Mesendoderm (in vitro differentiated cells): ENCODE data around the gene AGA.

ENCODE experiments used
- DNase-seq: peaks from one replicate; pipeline ENCODE4 v3.0.0; 2013
- H2AK5ac ChIP-seq: 2 replicates; pipeline ENCODE4 v1.6.1; 2013; ENCODE audit warnings: low read length, inconsistent platforms
- H2BK120ac ChIP-seq: 2 replicates; pipeline ENCODE4 v1.6.1; 2013; ENCODE audit warnings: low read depth, mild to moderate bottlenecking, low read length, moderate library complexity, mixed read lengths
- H2BK15ac ChIP-seq: replicated peaks from 2 replicates; pipeline ENCODE4 v1.6.1; 2013; ENCODE audit warnings: low read depth, mild to moderate bottlenecking, moderate library complexity
- H2BK5ac ChIP-seq: 2 replicates; pipeline ENCODE4 v1.6.1; 2013; ENCODE audit warnings: low read length, inconsistent platforms
- H3K18ac ChIP-seq: 2 replicates; pipeline ENCODE4 v1.6.1; 2013; ENCODE audit warnings: mild to moderate bottlenecking, low read length, mixed read lengths
- H3K23ac ChIP-seq: one replicate; pipeline ENCODE4 v1.6.1; 2013; ENCODE audit warnings: low read length
- H3K27ac ChIP-seq: 2 replicates; pipeline ENCODE4 v1.5.1; 2013; ENCODE audit warnings: low read depth, mild to moderate bottlenecking, inconsistent platforms, low read length, moderate library complexity
- H3K27me3 ChIP-seq: 2 replicates; pipeline ENCODE4 v1.6.1; 2013; ENCODE audit warnings: low read length, control low read depth, mild to moderate bottlenecking, inconsistent platforms; ENCODE audit not compliant: insufficient read depth, poor library complexity
- H3K36me3 ChIP-seq: 2 replicates; pipeline ENCODE4 v1.6.1; 2013; ENCODE audit warnings: low read length, inconsistent platforms; ENCODE audit not compliant: control insufficient read depth, insufficient read depth
- H3K4ac ChIP-seq: one replicate; pipeline ENCODE4 v1.6.1; 2013; ENCODE audit warnings: low read depth, mild to moderate bottlenecking, low read length, moderate library complexity
- H3K4me1 ChIP-seq: 2 replicates; pipeline ENCODE4 v1.6.1; 2013; ENCODE audit warnings: low read depth, low read length, inconsistent platforms; ENCODE audit not compliant: control insufficient read depth
- H3K4me2 ChIP-seq: 2 replicates; pipeline ENCODE4 v1.6.1; 2013; ENCODE audit warnings: low read length
- H3K4me3 ChIP-seq: 2 replicates; pipeline ENCODE4 v1.5.1; 2013; ENCODE audit warnings: mild to moderate bottlenecking, low read length
- H3K56ac ChIP-seq: one replicate; pipeline ENCODE4 v1.6.1; 2013; ENCODE audit warnings: low read length
- H3K79me1 ChIP-seq: 2 replicates; pipeline ENCODE4 v1.6.1; 2013; ENCODE audit warnings: low read length, inconsistent platforms
- H3K79me2 ChIP-seq: 2 replicates; pipeline ENCODE4 v1.6.1; 2013; ENCODE audit warnings: mild to moderate bottlenecking, low read length; ENCODE audit not compliant: control insufficient read depth, insufficient read depth
- H3K9ac ChIP-seq: 2 replicates; pipeline ENCODE4 v1.6.1; 2013; ENCODE audit warnings: low read length, inconsistent platforms
- H4K5ac ChIP-seq: one replicate; pipeline ENCODE4 v1.6.1; 2013; ENCODE audit warnings: low read length
- H4K8ac ChIP-seq: one replicate; pipeline ENCODE4 v1.6.1; 2013; ENCODE audit warnings: low read depth, mild to moderate bottlenecking, control low read depth, low read length, moderate library complexity
- WGBS: extraction: QIAGEN DNeasy Blood & Tissue Kit; methylation state at CpG from one replicate; pipeline ENCODE4 v1.1.7; 2013; ENCODE audit warnings: low lambda C conversion rate, missing lambda C conversion rate; ENCODE audit not compliant: insufficient coverage; ENCODE audit errors: extremely low coverage; 5-methylcytosine and 5-hydroxymethylcytosine counted together

The AGA gene

DNA sequence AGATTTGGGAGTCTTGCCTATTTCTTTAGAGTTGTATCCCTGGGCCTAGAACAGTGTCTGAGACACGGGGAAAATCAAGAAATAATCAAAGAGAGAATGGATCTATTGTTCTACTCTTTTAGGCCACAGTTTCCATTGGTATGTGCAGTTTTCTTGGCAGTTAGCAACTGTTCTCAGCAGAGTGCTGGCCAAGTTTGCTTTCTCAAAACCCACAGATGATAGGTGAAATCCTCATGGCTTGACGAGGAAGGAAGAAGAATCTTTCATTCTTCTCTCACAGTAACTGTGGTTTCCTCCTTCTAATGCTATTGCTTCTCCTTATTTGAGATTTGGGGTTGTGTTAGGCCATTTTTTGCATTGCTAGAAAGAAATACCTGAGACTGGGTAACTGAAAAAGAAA is 42.2 kb downstream of the AGA start:
- H3K79me2 ChIP-seq: no peaks in the 10 kb centered on the region
- H4K8ac ChIP-seq: no peak overlapping the region
- no peak overlapping the region for H3K23ac ChIP-seq
- no CpG with 5 or more reads among the region's 2 CpGs for WGBS
- no peaks in the 10 kb centered on the region for H3K79me1 ChIP-seq
- no peak overlapping the region for H2BK5ac ChIP-seq
- H3K4me3 ChIP-seq: no peak overlapping the region
- H3K4ac ChIP-seq: no peak overlapping the region
- H2AK5ac ChIP-seq: no peak overlapping the region
- H3K36me3 ChIP-seq: no peaks in the 10 kb centered on the region
- no peak overlapping the region for H3K27ac ChIP-seq
- no peaks in the 10 kb centered on the region for H3K27me3 ChIP-seq
- H3K9ac ChIP-seq: no peak overlapping the region
- no peak overlapping the region for H3K18ac ChIP-seq
- no peak overlapping the region for H3K4me2 ChIP-seq
- H3K4me1 ChIP-seq: no peaks in the 10 kb centered on the region
- no peak for DNase-seq
- no peak overlapping the region for H2BK120ac ChIP-seq
- H4K5ac ChIP-seq: no peak overlapping the region
- no peak overlapping the region for H3K56ac ChIP-seq
- no peak overlapping the region for H2BK15ac ChIP-seq

DNA sequence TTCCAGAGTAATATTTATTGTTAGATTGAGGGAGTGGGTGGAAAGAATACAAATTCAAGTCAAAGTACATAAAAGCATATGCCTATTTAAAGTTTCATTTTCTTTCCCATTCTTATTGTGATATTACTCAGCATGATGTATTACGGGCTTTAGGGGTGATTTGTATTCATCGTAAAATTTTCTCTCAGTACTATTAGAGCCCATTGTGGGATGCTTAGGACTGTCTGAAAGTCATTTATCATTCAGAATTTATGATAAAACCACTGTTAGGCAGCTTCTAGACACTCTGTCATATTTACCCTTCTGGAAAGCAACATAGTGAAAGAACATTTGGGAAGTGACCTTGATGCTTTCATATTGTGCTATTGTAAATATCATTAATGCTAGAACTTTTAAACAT is 45.9 kb downstream of the AGA start:
- Histone ChIP-seq H3K18ac (no peak overlapping the region), H3K79me1 (no peaks in the 10 kb centered on the region), H3K4me3 (no peak overlapping the region), H3K36me3 (no peaks in the 10 kb centered on the region), H3K4ac (no peak overlapping the region), H4K8ac (no peak overlapping the region), H3K4me2 (no peak overlapping the region), H2BK120ac (no peak overlapping the region), H4K5ac (no peak overlapping the region), H2BK5ac (no peak overlapping the region), H3K79me2 (no peaks in the 10 kb centered on the region), H3K27me3 (no peaks in the 10 kb centered on the region), H3K27ac (no peak overlapping the region), H3K56ac (no peak overlapping the region), H3K9ac (no peak overlapping the region), H3K4me1 (no peaks in the 10 kb centered on the region), H2AK5ac (no peak overlapping the region), H3K23ac (no peak overlapping the region), H2BK15ac (no peak overlapping the region)
- DNase-seq: no peak
- no CpG with 5 or more reads among the region's 2 CpGs for WGBS

DNA sequence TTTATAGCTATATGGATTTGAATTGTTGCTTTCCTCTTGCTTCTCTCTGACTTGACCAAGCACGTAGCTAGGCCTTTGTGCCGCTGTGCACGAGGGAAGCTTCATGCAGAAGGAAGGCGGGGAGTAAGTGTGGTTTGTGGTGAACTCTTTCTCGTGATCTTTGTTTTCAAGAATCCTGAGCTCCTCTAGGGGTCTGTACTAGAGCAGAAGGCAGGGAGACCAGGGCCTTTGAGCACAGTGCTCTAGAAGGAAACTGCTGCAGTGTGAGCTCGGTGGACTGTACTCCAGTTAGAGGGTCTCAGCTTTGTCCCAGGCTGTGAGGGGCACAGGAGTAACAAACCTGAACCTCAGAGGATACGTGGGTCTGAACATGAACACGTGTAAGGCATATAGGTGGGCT is 49.0 kb downstream of the AGA start:
- no CpG with 5 or more reads among the region's 8 CpGs for WGBS
- no peak overlapping the region for H2BK120ac ChIP-seq
- no peak overlapping the region for H3K4ac ChIP-seq
- no peak overlapping the region for H2AK5ac ChIP-seq
- no peaks in the 10 kb centered on the region for H3K36me3 ChIP-seq
- no peak overlapping the region for H3K56ac ChIP-seq
- no peaks in the 10 kb centered on the region for H3K79me1 ChIP-seq
- H3K23ac ChIP-seq: no peak overlapping the region
- H3K4me1 ChIP-seq: no peaks in the 10 kb centered on the region
- no peak overlapping the region for H3K4me2 ChIP-seq
- no peaks in the 10 kb centered on the region for H3K27me3 ChIP-seq
- no peak overlapping the region for H3K18ac ChIP-seq
- no peak overlapping the region for H3K4me3 ChIP-seq
- H4K5ac ChIP-seq: no peak overlapping the region
- DNase-seq: no peak
- H2BK5ac ChIP-seq: no peak overlapping the region
- no peak overlapping the region for H3K9ac ChIP-seq
- H2BK15ac ChIP-seq: no peak overlapping the region
- H3K79me2 ChIP-seq: no peaks in the 10 kb centered on the region
- no peak overlapping the region for H3K27ac ChIP-seq
- H4K8ac ChIP-seq: no peak overlapping the region

DNA sequence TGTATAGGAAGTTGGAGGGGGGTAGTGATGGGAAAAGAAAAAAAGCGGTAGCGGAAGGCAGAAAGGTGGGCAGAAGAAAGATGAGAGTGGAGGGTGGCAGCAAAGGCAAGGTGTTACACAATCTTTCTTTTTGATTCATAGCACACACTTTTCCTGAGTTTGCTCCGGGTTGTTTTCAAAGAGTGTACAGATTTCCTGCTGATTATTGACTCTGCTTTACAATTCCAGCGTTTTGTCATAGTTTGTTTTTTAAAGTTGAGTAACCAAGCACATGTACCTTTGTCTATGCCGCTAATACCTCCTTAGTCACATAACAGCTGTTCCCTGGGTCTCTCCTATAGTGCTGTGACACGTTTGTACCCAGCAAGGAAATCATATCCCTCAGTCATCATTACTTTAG is 50.3 kb downstream of the AGA start:
- Histone ChIP-seq H3K9ac (no peak overlapping the region), H3K27me3 (no peaks in the 10 kb centered on the region), H3K23ac (no peak overlapping the region), H4K8ac (no peak overlapping the region), H3K4ac (no peak overlapping the region), H2AK5ac (no peak overlapping the region), H3K4me1 (no peaks in the 10 kb centered on the region), H4K5ac (no peak overlapping the region), H3K27ac (no peak overlapping the region), H3K36me3 (no peaks in the 10 kb centered on the region), H3K56ac (no peak overlapping the region), H3K4me3 (no peak overlapping the region), H2BK120ac (no peak overlapping the region), H3K79me1 (no peaks in the 10 kb centered on the region), H3K4me2 (no peak overlapping the region), H2BK15ac (no peak overlapping the region), H3K79me2 (no peaks in the 10 kb centered on the region), H2BK5ac (no peak overlapping the region), H3K18ac (no peak overlapping the region)
- WGBS: no CpG with 5 or more reads among the region's 6 CpGs
- DNase-seq: no peak

DNA sequence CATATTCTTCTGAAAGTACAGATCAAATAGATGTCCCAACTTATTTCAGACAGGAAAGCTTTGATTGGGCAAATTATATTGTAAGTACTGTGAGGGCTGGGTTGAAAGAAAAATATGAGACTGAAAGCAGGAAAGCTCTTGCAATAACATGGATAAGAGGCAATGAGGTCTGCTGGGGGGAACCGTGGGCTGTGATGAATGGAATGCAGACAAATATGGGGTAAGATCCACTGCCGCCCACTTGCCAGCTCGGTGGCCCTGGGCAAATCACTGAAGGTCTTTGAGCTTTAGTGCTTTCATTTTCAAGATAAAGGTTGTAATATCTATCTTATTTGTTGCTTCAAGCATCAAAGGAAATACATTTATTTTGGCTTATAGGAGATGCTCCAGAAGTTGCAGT is 51.0 kb downstream of the AGA start:
- H2BK120ac ChIP-seq: no peak overlapping the region
- no peak for DNase-seq
- no peak overlapping the region for H3K9ac ChIP-seq
- no peaks in the 10 kb centered on the region for H3K27me3 ChIP-seq
- H3K4me1 ChIP-seq: no peaks in the 10 kb centered on the region
- H3K4me2 ChIP-seq: no peak overlapping the region
- no peak overlapping the region for H4K8ac ChIP-seq
- no peak overlapping the region for H3K56ac ChIP-seq
- H3K36me3 ChIP-seq: no peaks in the 10 kb centered on the region
- H3K4me3 ChIP-seq: no peak overlapping the region
- no peak overlapping the region for H4K5ac ChIP-seq
- no peaks in the 10 kb centered on the region for H3K79me1 ChIP-seq
- H2BK5ac ChIP-seq: no peak overlapping the region
- no peak overlapping the region for H3K18ac ChIP-seq
- no peak overlapping the region for H3K4ac ChIP-seq
- no peak overlapping the region for H3K23ac ChIP-seq
- H3K79me2 ChIP-seq: no peaks in the 10 kb centered on the region
- H2AK5ac ChIP-seq: no peak overlapping the region
- H3K27ac ChIP-seq: no peak overlapping the region
- no peak overlapping the region for H2BK15ac ChIP-seq
- no CpG with 5 or more reads among the region's 3 CpGs for WGBS

DNA sequence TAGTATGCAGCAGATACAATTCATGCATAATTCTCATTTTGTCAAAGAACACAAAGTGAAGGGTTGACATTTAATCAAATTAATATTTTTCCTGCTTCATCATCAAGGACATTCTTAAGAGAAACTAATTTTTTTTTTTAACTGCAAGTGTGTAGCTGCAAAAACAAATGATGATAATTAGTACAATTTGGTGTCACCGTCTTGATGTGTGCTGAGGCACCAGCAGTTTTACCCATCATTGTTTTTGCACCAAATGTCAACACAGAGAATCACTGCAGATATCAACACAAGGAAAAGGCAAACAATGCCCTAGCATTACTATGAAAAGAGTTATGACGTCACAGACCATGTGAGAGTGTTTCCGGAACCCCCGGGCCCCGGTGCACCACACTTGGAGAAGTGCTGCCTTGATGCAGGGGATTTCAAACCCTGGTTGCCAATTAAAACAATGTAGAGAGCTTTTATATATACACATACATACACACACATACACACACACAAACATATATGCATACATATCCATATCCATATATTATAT is 55.9 kb downstream of the AGA start:
- Histone ChIP-seq H3K56ac (no peak overlapping the region), H4K5ac (no peak overlapping the region), H2BK15ac (no peak overlapping the region), H3K79me2 (no peaks in the 10 kb centered on the region), H3K36me3 (no peaks in the 10 kb centered on the region), H2BK5ac (no peak overlapping the region), H3K4me1 (no peaks in the 10 kb centered on the region), H3K4ac (no peak overlapping the region), H3K9ac (no peak overlapping the region), H3K27me3 (no peaks in the 10 kb centered on the region), H3K23ac (no peak overlapping the region), H2BK120ac (no peak overlapping the region), H3K4me2 (no peak overlapping the region), H3K4me3 (no peak overlapping the region), H3K79me1 (no peaks in the 10 kb centered on the region), H2AK5ac (no peak overlapping the region), H3K27ac (no peak overlapping the region), H4K8ac (no peak overlapping the region), H3K18ac (no peak overlapping the region)
- no peak for DNase-seq
- no CpG with 5 or more reads among the region's 5 CpGs for WGBS
